NCI-H1694 (cell line): ENCODE data around the gene LTF.
"Not testable (repeated sequence)": the region's sequence is repeated elsewhere in the genome, so short reads cannot be mapped to it uniquely, and the experiment has no call there.

ENCODE experiments used
- DNase-seq: peaks from one replicate; lab custom pipeline; 2025; lab: John Stamatoyannopoulos, UW

The LTF gene

GRCh38 chr3:46393554-46394434, 70.9 kb downstream of the LTF start:
- DNase-seq: no peak

GRCh38 chr3:46393011-46393410, 71.7 kb downstream of the LTF start:
- no peak for DNase-seq

GRCh38 chr3:46391526-46391925, 73.2 kb downstream of the LTF start:
- not testable (repeated sequence) for DNase-seq

GRCh38 chr3:46389306-46389705, 75.4 kb downstream of the LTF start:
- DNase-seq: no peak

GRCh38 chr3:46388847-46389246, 75.9 kb downstream of the LTF start:
- DNase-seq: not testable (repeated sequence)

- no peak for DNase-seq
These were observed 78.5 kb downstream of the LTF start for GRCh38 chr3:46386205-46386604.
